HG03558 (cell line): ENCODE measurements around the gene PCSK6.

Source experiments
- ATAC-seq: cut with Tn5 transposase; IDR thresholded peaks from one replicate; pipeline ENCODE4 v1.9.1; 2021; ENCODE audit warnings: moderate number of reproducible peaks; ENCODE audit not compliant: unreplicated experiment; ENCODE audit errors: extremely low read depth

The PCSK6 gene

GRCh38 chr15:101451266-101451799 is 38.2 kb downstream of the PCSK6 start:
- no peak for ATAC-seq

DNA sequence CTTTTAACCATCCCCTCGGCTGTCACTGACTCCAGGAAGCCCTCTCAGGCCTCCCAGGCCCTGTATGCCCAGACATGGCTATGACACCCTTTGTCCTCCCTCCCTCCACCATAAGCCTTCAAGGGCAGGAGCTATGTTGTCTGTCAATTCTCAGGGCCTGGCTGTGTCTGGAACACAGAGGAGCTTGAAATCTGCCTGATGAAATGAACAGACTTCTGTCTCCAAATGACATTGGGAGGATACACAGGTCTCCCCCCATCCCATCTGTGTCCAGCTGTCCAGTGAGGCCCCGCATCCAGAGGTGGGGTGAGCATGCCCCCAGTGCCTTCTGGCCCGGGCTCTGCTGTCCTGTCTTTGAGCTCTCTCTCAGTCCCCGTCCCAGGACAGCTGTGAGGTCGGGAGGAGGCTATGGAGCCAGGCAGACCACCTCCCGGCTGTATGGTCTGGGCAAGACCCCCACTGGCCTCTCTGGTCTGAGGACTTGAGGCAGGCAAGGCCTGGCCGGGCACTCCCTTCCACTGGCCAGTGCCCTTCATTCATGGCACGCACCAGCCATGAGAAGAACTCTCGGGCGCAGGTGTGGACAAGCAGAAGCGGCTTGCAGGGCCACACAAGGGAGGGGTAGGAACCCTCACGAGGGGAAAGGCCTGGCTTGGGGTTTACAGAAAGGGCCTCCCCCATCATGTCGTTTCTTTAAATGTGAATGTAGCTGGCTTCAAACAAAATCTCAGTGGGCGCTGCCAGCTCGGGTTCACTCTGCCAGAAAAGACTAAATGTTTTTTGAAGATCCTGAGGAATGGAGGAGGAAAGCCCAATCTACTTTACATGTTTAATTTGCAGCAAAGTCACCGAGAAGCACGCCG is 38.9 kb downstream of the PCSK6 start:
- ATAC-seq, result no peak

DNA sequence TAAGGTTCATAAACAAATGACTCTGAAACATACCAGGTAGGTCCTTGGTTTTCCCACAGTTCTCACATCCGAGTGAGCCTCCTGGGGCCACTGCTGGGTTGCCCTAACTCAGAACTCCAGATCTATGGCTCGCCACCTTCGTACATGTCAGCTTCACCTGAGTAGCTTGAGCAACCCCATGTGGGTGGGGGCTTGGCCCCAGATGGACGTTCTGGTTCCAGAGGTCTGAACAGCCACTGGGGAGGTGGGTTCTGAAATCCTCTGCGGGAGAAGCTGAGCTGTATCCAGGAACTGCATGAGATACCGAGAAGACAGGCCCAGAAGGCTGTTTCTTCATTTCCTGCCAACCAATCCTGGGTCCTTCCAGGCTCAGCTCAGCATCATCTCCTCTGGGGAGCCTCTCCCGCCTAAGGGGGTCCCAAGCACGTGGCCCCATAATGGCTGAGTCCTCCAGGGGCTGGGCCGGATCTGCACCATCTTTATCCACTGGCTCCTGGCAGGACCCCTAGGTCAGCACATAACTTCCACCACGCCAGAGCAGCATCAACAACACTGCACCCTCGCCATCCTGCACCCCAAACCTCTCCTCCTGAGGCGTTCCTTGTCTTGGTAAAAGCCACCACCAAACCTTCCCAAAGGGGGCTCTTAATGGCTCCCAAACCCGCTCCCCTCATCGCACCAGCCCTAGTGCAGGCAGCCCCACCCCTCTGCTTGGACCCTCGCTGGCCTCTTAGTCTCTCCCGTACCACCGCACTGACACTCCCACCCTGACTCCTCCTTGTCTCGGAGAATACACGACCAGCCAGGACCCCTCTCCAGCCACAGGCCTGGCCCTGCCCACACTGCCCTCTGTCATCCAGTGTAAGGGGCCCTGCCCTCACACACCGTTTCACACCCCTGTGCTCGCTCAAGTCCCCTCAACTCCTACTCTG is 39.8 kb downstream of the PCSK6 start:
- no peak for ATAC-seq

GRCh38 chr15:101448336-101448735 is 41.2 kb downstream of the PCSK6 start:
- ATAC-seq, result no peak

DNA sequence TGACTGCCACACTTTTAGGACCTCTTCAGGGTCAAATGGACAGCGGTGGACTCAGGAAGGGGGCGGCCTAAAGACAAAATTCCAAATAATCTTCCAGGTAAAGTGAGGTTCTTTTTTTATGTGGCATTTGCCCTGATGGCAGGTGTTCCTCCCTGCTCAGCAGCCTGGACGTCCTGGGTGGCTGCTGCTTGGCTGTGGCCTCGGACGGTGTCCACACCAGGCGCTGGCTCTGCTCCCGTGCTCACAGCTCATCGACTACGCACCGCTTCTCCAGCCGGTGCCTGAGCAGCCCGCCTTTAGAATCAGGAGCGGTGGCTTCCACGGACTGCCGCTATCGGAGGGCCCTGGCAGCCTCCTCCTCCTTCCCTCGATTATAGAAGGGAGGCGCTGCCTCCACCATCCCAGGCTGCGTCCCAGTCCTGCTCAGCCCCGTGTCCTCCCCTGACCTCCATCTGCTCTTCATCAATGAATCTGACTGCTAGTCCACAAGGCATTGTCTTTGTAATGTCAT is 41.9 kb downstream of the PCSK6 start:
- no peak for ATAC-seq

DNA sequence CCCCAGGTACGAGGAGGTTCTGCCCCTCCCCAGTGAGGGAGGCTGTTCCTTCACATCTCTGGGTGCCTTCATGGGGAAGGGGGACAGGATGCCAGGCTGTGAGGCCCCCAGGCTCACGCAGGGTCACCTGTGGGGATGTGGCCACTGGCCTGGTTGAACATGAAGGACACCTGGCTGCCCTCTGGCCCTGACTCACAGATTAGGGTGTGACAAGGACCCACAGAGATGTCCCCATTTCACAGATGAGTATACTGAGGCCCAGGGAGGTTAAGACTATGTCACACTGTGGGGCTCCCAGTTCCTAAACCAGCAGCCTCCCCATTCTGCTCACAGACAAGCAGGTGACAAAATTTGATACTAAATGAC is 42.4 kb downstream of the PCSK6 start:
- no peak for ATAC-seq

DNA sequence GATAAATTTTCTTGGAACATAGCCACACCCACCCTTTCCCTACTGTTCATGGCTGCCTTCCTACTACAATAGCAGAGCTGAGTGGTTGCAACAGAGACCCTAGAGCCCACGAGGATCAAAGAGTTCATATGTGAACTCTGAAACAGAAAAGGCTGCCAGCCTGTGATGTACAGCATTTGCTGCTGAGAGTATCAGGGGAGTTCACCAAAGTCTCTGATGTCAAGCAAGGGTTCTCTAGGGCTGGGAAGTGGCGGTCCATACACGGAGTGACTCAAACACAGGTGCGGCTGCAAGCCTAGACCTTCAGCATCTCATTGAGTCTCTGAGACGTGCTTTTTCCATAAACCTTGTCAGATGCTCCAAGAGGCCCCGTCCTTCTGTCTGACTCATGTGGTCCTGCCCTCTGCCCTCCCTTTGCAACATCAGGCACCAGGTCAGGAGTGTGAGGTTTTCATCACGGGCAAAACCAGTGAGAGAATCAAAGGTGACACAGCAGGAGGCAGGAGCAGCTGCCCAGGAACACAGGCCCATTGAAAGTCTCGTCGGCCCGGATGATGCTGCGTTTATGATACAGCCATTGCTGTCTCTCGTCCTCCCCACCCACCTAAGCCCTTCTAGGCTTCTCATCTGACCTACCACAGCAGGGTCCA is 42.9 kb downstream of the PCSK6 start:
- no peak for ATAC-seq

DNA sequence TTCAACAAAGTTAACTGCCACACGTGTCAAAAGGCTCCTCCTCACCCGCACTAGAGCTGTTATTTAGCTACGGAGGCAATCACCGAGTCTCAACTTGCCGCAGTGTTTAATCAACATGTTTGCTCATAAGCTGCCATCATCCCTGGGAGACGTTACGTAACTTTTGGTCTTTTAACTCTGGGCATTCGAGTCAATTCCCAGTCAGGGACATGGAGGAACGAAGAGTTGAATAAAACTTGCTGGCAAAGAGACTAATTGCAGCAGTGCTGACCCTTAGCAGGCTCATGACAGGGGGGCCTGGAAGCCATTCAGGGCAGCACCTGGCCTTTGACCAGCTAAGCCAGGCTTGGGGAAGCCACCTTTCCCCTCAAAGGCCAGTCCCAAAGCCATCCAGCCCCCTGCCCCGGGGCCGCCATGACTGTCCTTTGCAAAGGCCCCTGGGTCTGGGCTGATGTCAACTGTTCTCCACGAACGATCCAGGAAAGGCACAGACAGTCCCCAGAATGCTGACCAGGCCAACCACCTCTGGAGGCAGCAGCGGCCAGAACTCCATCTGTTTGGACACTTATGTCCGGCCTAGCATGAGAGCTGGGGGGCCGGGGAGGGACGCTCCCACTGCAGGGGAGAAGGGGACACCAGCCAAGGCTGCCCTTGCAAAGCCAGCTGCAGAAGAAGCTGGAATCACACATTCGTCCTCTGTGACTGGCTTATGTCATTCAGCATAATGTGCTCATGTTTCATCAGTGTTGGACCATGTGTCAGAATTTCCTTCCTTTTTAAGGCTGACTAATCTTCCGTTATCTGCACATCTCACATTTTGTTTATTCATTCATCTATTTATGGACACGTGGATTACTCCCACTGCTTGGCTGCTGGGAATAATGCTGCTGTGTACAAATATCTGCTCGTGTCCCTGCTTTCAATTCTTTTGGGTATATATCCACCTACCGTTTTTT is 43.7 kb downstream of the PCSK6 start:
- ATAC-seq, result no peak

DNA sequence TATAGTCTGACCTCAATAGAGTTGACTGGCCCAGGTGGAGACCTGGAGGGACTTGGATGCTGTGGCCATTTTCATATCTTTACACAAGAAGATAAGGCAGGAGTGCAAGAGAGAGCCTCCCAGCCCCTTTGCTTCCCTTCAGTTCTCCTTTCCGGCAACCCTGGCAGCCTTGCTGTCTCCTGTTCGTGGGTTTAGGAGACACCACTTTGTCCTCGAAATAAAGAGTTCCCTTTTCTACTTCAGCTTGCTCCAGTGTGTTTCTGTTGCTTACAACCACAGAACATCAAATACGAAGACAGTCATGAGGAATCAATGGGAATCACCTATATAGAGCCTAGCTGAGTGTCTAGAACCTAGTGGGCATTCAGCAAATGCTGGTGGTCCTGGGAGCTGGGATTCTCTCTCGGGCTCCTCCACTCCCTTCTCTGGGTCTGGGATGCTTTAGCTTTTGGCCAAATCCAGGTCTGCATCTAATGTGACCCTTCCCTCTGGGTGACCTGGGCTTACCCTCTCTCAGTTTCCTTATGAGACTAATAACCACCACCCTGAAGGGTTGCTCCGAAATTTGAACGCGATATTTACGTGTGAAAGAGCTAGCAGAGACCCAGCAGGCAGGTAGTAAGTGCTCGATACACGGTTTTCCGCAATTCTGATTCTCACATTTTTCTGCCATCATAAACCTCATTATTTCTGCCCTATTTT is 44.5 kb downstream of the PCSK6 start:
- ATAC-seq, result no peak

DNA sequence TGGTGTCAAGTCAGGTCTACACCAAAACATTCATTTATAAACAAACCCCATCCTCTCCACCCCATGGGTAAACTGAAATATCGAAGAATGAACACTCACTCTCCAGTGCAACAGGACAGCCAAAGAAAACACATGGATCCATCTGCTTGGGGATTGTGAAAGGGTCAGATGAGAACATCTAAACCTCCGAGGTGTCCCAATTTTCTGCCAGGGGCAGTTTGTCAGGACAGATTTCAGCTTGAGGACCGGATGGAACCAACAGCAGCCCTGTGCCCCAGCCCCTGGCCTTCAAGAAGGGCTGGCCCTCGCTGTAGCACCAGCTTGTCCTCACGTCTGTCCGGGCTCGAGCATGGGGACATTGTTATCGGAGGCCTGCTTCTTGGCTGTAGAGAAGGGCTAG is 45.5 kb downstream of the PCSK6 start:
- no peak for ATAC-seq

- no peak for ATAC-seq
Measured at GRCh38 chr15:101442272-101442671, 47.2 kb downstream of the PCSK6 start.

DNA sequence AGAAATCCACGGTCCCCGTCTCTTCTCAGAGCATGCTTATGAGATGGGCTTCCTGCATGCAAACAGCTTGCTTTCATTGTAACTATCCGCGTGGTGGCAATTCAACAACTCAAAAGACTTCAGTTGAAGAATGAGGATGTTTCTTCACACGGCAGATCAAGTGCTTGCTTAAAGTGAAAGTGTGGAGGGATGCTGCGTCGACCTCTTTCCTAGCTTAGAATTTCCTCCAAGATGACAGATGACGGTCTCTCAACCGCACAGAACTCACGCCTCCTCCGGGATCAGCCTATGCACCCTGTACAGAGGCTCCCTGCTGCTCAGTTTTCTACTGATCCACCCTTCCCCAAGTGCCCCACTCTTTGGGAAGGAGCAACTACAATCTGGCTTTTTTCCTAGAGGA is 47.8 kb downstream of the PCSK6 start:
- ATAC-seq, result no peak

DNA sequence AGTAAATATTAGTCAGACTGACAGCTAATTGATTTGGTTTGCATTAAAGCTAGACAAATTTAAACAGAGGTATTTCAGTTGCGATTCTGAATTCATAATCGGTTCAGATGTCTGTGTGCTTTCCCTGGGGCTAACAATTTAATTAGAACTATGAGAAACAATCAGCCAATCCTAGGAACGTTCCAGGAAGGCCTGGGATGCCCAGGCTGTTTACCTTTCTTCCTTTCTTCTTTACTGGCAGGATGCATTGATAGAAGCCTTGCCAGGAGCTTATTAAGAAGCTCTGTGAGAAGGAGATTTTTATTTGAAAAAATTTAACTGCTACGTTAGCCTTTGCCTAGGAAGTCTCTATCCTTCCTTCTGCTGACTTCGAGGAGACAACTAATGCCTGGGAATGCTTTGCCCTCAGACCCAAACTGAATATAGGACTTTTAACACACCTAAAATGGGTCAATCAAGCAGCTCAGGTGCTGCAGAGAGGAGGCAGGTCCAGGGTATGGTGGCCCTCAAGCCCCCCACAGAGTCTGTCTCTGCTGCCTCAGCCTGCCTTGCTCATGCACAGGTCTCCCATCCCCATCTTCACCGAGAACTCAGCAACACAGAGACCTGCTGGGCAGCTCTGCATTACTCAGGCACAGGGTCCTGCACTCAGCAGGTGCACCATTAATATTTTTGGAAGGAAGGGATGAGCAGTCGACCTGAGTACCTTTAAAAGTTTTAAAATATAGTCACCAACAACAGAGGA is 48.5 kb downstream of the PCSK6 start:
- ATAC-seq, result no peak

DNA sequence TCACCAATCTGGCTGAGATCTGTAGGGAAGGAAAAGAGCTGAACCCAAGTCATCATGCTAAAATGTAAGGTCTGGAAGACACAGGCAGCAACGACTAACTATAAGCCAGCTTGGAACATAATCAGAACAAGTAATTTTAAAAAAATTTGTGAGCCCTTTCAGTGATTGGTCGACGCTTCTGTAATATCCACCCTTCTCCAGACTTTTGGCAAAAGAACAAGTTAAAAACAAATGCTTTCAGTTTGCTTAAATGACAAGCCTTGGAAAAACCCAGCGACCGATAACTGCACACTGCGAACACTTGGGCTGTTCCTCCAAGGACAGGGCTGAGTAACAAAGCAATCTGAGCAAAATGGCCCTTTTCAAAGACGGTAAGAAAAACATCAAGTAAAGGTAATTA is 49.6 kb downstream of the PCSK6 start:
- no peak for ATAC-seq

GRCh38 chr15:101439285-101439919 is 50.1 kb downstream of the PCSK6 start:
- ATAC-seq, result no peak

GRCh38 chr15:101438482-101439284 is 50.8 kb downstream of the PCSK6 start:
- no peak for ATAC-seq
